Bronchial epithelial cell (primary cell): ENCODE data around the gene COL25A1. TPM values are rescaled to one million over a fixed set of nuclear protein-coding genes. Genes with fewer than 3 reads are reported as not detected.
"Not testable (repeated sequence)": the region's sequence is repeated elsewhere in the genome, so short reads cannot be mapped to it uniquely, and the experiment has no call there.

Source experiments
- DNase-seq: peaks from one replicate; pipeline ENCODE4 v3.0.0-alpha.2; 2010; ENCODE audit warnings: low read depth
- FAIRE-seq: peaks from 2 replicates; lab custom pipeline; 2011; peaks lifted over from hg19 to GRCh38; lab: Jason Lieb, UNC
- H3K27me3 ChIP-seq: 2 replicates; pipeline ENCODE4 v1.5.1; 2011; ENCODE audit warnings: low read length; ENCODE audit not compliant: control insufficient read depth, insufficient read depth
- H3K36me3 ChIP-seq: 2 replicates; pipeline ENCODE4 v1.5.1; 2011; ENCODE audit warnings: low read length; ENCODE audit not compliant: control insufficient read depth, insufficient read depth
- H3K4me3 ChIP-seq: 2 replicates; pipeline ENCODE4 v1.5.1; 2011; ENCODE audit warnings: mild to moderate bottlenecking, low read depth, low read length, control low read depth
- total RNA-seq: library from RNA; depleted of rRNA; stranded (reverse); fragments of >200 nt; gene quantifications from 2 replicates; pipeline ENCODE4 v1.2.1, GENCODE V29; 2014
- TF ChIP-seq, protein P1 (sequence below): IDR thresholded peaks from 2 replicates; pipeline ENCODE4 v1.5.1; 2011; ENCODE audit warnings: mild to moderate bottlenecking, moderate library complexity, low read length, control low read depth, inconsistent platforms; ENCODE audit not compliant: insufficient read depth, severe bottlenecking

The COL25A1 gene
- total RNA-seq, 1 donor from 2014 or later, result under 0.01 TPM

DNA sequence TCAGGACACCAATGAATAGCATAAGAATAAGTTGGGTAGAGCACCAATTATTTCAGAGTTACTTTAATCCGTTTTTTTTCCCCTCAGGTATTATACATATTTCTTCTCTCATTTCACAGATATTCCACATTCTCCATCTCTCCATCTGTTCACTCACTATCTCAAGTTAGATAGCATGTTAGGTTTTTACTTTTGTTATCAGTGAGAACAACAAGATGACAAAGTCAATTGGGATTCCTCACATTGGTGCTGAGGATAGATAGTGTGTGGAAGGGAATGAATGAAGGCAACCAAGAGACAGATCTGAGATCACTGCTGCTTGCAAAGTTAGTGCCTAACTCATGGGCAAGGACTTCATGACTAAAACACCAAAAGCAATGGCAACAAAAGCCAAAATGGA, 427.7 kb downstream of the COL25A1 start:
- TF ChIP-seq, protein P1, sequence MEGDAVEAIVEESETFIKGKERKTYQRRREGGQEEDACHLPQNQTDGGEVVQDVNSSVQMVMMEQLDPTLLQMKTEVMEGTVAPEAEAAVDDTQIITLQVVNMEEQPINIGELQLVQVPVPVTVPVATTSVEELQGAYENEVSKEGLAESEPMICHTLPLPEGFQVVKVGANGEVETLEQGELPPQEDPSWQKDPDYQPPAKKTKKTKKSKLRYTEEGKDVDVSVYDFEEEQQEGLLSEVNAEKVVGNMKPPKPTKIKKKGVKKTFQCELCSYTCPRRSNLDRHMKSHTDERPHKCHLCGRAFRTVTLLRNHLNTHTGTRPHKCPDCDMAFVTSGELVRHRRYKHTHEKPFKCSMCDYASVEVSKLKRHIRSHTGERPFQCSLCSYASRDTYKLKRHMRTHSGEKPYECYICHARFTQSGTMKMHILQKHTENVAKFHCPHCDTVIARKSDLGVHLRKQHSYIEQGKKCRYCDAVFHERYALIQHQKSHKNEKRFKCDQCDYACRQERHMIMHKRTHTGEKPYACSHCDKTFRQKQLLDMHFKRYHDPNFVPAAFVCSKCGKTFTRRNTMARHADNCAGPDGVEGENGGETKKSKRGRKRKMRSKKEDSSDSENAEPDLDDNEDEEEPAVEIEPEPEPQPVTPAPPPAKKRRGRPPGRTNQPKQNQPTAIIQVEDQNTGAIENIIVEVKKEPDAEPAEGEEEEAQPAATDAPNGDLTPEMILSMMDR, result no peak
- Histone ChIP-seq H3K36me3 (no peaks in the 10 kb centered on the region), H3K4me3 (no peak overlapping the region), H3K27me3 (no peaks in the 10 kb centered on the region)
- no peak for FAIRE-seq
- no peak for DNase-seq

DNA sequence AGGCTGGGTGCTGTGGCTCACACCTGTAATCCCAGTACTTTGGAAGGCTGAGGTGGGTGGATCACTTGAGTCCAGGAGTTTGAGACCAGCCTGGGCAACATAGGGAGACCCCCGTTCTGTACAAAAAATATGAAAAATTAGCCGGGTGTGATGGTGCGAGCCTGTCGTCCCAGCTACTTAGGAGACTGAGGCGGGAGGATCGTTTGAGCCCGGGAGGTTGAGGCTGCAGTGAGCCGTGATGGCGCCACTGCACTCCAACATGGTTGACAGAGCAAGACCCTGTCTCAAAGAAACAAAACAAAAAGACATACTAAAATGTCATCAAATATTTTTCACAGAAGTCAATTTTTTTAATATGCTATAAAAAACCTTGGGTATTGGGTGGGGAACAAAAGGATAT, 432.5 kb downstream of the COL25A1 start:
- H3K36me3 ChIP-seq, H3K27me3 ChIP-seq, H3K4me3 ChIP-seq, FAIRE-seq, DNase-seq: not testable (repeated sequence)

DNA sequence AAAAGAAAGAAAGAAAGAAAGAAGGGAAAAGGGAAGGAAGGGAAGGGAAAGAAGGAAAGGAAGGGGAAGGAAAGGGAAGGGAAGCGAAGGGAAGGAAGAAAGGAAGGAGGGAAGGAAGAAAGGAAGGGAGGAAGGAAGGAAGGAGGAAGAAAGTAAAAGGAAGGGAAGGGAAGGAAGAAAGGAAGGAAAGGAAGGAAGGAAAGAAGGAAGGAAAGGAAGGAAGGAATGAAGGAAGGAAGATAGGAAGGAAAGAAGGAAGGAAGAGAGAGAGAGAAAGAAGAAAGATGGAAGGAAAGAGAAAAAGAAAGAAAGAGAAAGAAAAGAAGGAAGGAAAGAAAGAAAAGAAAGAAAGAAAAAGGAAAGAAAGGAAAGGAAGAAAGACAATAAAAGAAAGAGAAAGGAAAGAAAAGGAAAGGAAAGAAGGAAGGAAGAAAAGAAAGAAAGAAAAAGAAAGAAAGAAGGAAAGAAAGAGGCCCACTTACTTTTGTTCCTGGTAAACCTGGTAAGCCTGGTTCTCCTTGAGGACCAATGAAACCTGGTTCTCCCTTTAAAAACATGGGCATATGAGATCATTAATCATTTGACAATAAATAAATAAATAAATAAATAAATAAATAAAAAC, 433.7 kb downstream of the COL25A1 start:
- no peak overlapping the region for H3K4me3 ChIP-seq
- DNase-seq, result no peak
- H3K27me3 ChIP-seq, result no peaks in the 10 kb centered on the region
- no peak for FAIRE-seq
- H3K36me3 ChIP-seq, result no peaks in the 10 kb centered on the region
- TF ChIP-seq, protein P1, result no peak

DNA sequence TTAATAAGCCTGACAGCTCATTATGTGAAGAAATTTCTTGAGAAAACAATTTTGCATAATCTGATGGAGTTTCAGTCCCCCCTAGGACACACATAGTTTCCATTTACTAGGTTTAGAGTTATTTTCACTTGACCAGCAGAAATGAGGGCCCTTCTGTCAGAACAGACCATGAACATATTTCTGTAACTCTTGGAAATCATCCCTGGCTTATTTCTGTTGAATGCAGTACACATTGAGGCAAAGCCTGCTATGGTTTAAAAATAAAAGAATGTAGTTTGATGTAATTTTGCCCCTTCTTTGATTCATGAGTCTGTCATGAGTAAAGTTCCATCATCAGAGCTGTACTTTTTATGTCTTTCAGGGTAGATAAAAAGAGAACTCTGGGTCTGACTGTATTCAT, 435.0 kb downstream of the COL25A1 start:
- TF ChIP-seq, protein P1, result no peak
- no peaks in the 10 kb centered on the region for H3K36me3 ChIP-seq
- no peak overlapping the region for H3K4me3 ChIP-seq
- DNase-seq (no peak), FAIRE-seq (no peak)
- H3K27me3 ChIP-seq, result no peaks in the 10 kb centered on the region

DNA sequence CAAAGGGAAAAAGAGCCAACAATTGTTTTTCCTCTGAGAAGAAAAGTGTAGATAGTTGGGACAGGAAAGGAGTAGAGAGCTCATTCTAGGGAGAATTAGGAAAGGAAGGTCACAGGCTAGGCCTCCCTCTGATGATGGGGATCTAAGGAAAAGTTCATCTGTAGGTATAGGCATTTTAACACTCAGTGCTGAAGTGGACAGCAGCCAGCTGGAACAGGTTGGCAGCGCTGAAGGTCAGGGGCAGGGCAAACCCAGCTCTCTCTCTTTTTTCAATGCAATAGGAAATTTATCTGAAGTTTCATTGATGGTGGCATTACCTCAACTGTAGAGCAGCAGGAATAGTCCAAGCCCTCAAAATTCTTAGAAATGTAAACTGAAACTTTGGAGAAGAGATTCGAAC, 441.1 kb downstream of the COL25A1 start:
- FAIRE-seq, result no peak
- H3K27me3 ChIP-seq, result no peaks in the 10 kb centered on the region
- peak; percentile 22 for DNase-seq
- no peaks in the 10 kb centered on the region for H3K36me3 ChIP-seq
- H3K4me3 ChIP-seq, result no peak overlapping the region
- TF ChIP-seq, protein P1, result no peak

DNA sequence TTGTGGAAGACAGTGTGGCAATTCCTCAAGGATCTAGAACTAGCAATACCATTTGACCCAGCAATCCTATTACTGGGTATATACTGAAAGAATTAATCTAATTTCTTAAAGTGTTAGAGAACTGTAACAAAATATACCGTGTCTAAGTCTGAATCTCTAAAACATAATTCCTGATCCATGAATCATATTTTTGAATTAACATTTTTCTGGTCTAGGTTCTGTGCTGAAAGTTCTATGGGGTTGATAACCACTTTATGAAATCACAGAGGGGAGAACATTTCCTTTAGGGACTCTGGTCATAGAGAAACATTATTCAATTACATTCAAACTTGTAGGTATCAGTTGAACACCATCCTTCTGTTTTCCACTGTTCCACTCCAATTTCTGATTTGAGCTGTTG, 447.7 kb downstream of the COL25A1 start:
- Histone ChIP-seq H3K4me3 (no peak overlapping the region), H3K36me3 (no peaks in the 10 kb centered on the region), H3K27me3 (no peaks in the 10 kb centered on the region)
- DNase-seq, result no peak
- TF ChIP-seq, protein P1, result no peak
- no peak for FAIRE-seq
